ENCODE measurements around the gene ECI1. TPM values are rescaled to one million over a fixed set of nuclear protein-coding genes. Genes with fewer than 3 reads are reported as not detected.
A peak's percentile ranks its signal among the peaks of the same experiment; 100 is the strongest.

Gene ECI1
- total RNA-seq, 1 experiment from 2014 or later: 140 TPM

- CTCF ChIA-PET: no interaction called here
- no TSS peak for BruUV-seq (replicated peaks)
- DNase-seq (ENCODE audit: low read depth, low spot score): no peak
Measured at GRCh38 chr16:2278272-2278608, 26.9 kb upstream of the ECI1 start.

More at GRCh38 chr16:2278272-2278608, 26.9 kb upstream of the ECI1 start:
- no peak overlapping the region for H3K9ac ChIP-seq (ENCODE audit: low read length)
- H2AFZ ChIP-seq (ENCODE audit: low read depth, low read length, poor library complexity, severe bottlenecking): no peak overlapping the region
- no peaks in the 10 kb centered on the region for H3K4me1 ChIP-seq (ENCODE audit: control insufficient read depth in 1 of 2, insufficient read depth in 2 of 2, low read length in 2 of 2)
- intact Hi-C loops (cut with micrococcal nuclease): no loop called here
- H3K9me2 ChIP-seq (ENCODE audit: insufficient read depth): no peaks in the 10 kb centered on the region
- no peaks in the 10 kb centered on the region for H3K9me3 ChIP-seq (ENCODE audit: control insufficient read depth in 1 of 2, insufficient read depth in 1 of 2, low read depth in 1 of 2, low read length in 2 of 2)
- H3K36me3 ChIP-seq (ENCODE audit: control insufficient read depth in 1 of 2, insufficient read depth in 2 of 2, low read length in 2 of 2): no peaks in the 10 kb centered on the region
- no peak overlapping the region for H3K27ac ChIP-seq (ENCODE audit: low read depth, low read length)
- ATAC-seq: peak; percentile 80
- H3K4me3 ChIP-seq (replicated peaks in 1 of 2; ENCODE audit: low read depth in 1 of 2, low read length in 2 of 2): no peak overlapping the region
- no peaks in the 10 kb centered on the region for H3K79me2 ChIP-seq (ENCODE audit: insufficient read depth, low read length)
- no peaks in the 10 kb centered on the region for H4K20me1 ChIP-seq (ENCODE audit: insufficient read depth)
- H3K27me3 ChIP-seq (ENCODE audit: insufficient read depth, low read length): no peaks in the 10 kb centered on the region
- TF ChIP-seq CTCF (IDR thresholded peaks at IDR 0.05 in 2 of 3, conservative IDR thresholded peaks at IDR 0.05 in 1 of 3; ENCODE audit: borderline replicate concordance in 1 of 3, insufficient read depth in 1 of 3, low read depth in 2 of 3, low read length in 2 of 3) (peak in 2 of 3 experiments; percentile 39 to 41; a peak in 3 of 6 replicates), YY1 (IDR thresholded peaks at IDR 0.05; ENCODE audit: extremely low read depth, insufficient replicate concordance, low read depth, low read length) (no peak), ZNF274 (IDR thresholded peaks at IDR 0.05; ENCODE audit: low read depth, low read length) (no peak)
- RAD21 ChIA-PET (ENCODE audit: low non-redundant PET in 1 of 2, low total read pairs in 2 of 2, uncharacterized antibody in 2 of 2, unreplicated experiment in 2 of 2): no interaction called here
- no peak overlapping the region for H3K4me2 ChIP-seq (ENCODE audit: low read length)
- POLR2A ChIA-PET: interaction anchor here (1.4 kb wide), 1 partner anchor 27 kb away, joined by 3 read pairs; the partner anchor contains the start of gene ECI1

All from HCT116 (cell line).